ENCODE data around the gene AGAP1.

The AGAP1 gene

GRCh38 chr2:235979037-235979436, 485.2 kb downstream of the AGAP1 start:
- Histone ChIP-seq H3K27ac (ENCODE audit: low read depth, low read length) (no peak overlapping the region), H3K4me2 (ENCODE audit: low read length) (no peak overlapping the region), H4K20me1 (ENCODE audit: control insufficient read depth, insufficient read depth, low read depth, low read length) (no peaks in the 10 kb centered on the region), H3K36me3 (ENCODE audit: control insufficient read depth, low read length) (no peaks in the 10 kb centered on the region), H3K79me2 (ENCODE audit: control insufficient read depth, low read length) (no peaks in the 10 kb centered on the region), H3F3A (ENCODE audit: control insufficient read depth, insufficient read depth) (no peaks in the 10 kb centered on the region), H3K27me3 (ENCODE audit: control insufficient read depth, low read length) (no peaks in the 10 kb centered on the region), H3K4me3 (ENCODE audit: low read length) (no peak overlapping the region), H3K4me1 (ENCODE audit: control insufficient read depth, low read length) (no peaks in the 10 kb centered on the region), H3K9me2 (replicated peaks; ENCODE audit: control insufficient read depth, low read length) (no peaks in the 10 kb centered on the region), H3K9me3 (ENCODE audit: control insufficient read depth, insufficient read depth, low read length) (no peaks in the 10 kb centered on the region)
- no peak for TF ChIP-seq EZH2phosphoT487 (IDR thresholded peaks at IDR 0.05; ENCODE audit: borderline replicate concordance, low read length)
- no peak for TF ChIP-seq CTCF (IDR thresholded peaks at IDR 0.05; ENCODE audit: low read depth, low read length, poor library complexity, severe bottlenecking)

DNA sequence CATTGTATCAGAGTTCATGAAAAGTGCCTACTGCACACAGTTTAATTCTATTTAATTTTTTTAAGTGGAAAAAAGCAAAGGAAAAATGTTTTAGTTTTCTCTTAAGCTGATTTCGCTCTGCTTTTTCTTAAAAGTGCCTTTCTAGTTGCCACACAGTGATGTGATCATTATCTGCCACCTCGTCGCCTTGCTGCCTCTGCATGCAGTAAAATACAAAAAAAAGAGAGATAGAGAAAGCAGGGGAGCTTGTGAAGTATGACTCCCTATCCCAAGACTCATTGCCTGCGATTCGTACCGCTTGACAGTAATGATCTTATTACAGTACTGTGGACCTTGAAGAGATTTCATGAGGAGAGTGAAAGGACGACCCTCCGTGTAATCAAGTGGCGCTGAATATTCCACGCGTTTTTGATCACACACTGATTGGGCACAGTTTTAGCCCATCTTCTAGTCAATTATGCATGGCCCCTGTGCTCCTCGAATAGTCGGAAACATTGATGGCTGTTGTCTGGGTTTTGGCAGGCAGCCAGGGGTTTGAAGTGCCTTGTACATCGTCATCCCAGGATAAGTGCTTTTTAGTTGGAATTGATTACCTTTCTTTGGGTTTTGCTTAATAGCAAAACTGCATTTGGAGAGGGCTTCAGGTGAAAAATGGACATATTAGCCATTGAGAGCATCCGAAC, 486.1 kb downstream of the AGAP1 start:
- H3K4me1 ChIP-seq (ENCODE audit: control insufficient read depth, low read length), result no peaks in the 10 kb centered on the region

DNA sequence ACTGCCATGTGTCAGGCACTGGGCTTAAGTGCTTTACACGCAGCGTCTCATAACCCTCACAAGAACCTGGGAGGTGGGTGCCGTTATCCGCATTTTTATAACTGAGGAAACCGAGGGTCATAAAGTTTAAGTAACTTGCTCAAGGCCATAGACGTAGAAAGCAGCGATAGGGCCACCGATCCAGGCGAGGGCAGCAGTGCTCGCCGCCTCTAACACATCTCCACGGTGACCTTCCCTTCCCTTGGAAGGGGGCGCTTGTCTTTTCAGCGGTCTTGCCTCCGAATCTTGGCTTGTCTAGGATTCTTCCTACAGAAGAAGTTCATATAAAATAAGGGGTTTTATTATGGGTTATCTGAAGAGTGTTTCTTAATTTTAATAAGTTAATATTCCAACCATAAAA, 487.8 kb downstream of the AGAP1 start:
- H3K9me3 ChIP-seq (ENCODE audit: control insufficient read depth, insufficient read depth, low read length), result no peaks in the 10 kb centered on the region
- no peaks in the 10 kb centered on the region for H3K9me2 ChIP-seq (replicated peaks; ENCODE audit: control insufficient read depth, low read length)
- no peaks in the 10 kb centered on the region for H3K36me3 ChIP-seq (ENCODE audit: control insufficient read depth, low read length)
- H3K27ac ChIP-seq (ENCODE audit: low read depth, low read length), result no peak overlapping the region
- H4K20me1 ChIP-seq (ENCODE audit: control insufficient read depth, insufficient read depth, low read depth, low read length), result no peaks in the 10 kb centered on the region
- no peak overlapping the region for H3K4me3 ChIP-seq (ENCODE audit: low read length)
- no peaks in the 10 kb centered on the region for H3K79me2 ChIP-seq (ENCODE audit: control insufficient read depth, low read length)
- H3K27me3 ChIP-seq (ENCODE audit: control insufficient read depth, low read length), result no peaks in the 10 kb centered on the region
- no peak overlapping the region for H3K4me2 ChIP-seq (ENCODE audit: low read length)
- TF ChIP-seq EZH2phosphoT487 (IDR thresholded peaks at IDR 0.05; ENCODE audit: borderline replicate concordance, low read length) (no peak), CTCF (IDR thresholded peaks at IDR 0.05; ENCODE audit: low read depth, low read length, poor library complexity, severe bottlenecking) (no peak)
- no peaks in the 10 kb centered on the region for H3F3A ChIP-seq (ENCODE audit: control insufficient read depth, insufficient read depth)
- H3K4me1 ChIP-seq (ENCODE audit: control insufficient read depth, low read length), result no peaks in the 10 kb centered on the region

More for the DNA sequence above, 486.1 kb downstream of the AGAP1 start:
- no peak for TF ChIP-seq CTCF (IDR thresholded peaks at IDR 0.05; ENCODE audit: low read depth, low read length, poor library complexity, severe bottlenecking)
- no peak for TF ChIP-seq EZH2phosphoT487 (IDR thresholded peaks at IDR 0.05; ENCODE audit: borderline replicate concordance, low read length)
- Histone ChIP-seq H3F3A (ENCODE audit: control insufficient read depth, insufficient read depth) (no peaks in the 10 kb centered on the region), H3K4me2 (ENCODE audit: low read length) (no peak overlapping the region), H3K27me3 (ENCODE audit: control insufficient read depth, low read length) (no peaks in the 10 kb centered on the region), H3K27ac (ENCODE audit: low read depth, low read length) (no peak overlapping the region), H3K36me3 (ENCODE audit: control insufficient read depth, low read length) (no peaks in the 10 kb centered on the region), H3K9me2 (replicated peaks; ENCODE audit: control insufficient read depth, low read length) (no peaks in the 10 kb centered on the region), H3K79me2 (ENCODE audit: control insufficient read depth, low read length) (no peaks in the 10 kb centered on the region), H4K20me1 (ENCODE audit: control insufficient read depth, insufficient read depth, low read depth, low read length) (no peaks in the 10 kb centered on the region), H3K9me3 (ENCODE audit: control insufficient read depth, insufficient read depth, low read length) (no peaks in the 10 kb centered on the region), H3K4me3 (ENCODE audit: low read length) (no peak overlapping the region)

Data from DOHH2 (cell line).